ENCODE measurements around the gene PTOV1.

Gene PTOV1

GRCh38 chr19:49861107-49861506 is 10.1 kb downstream of the PTOV1 start:
- DNase-seq: no peak

GRCh38 chr19:49861541-49862378 is 10.8 kb downstream of the PTOV1 start:
- DNase-seq: no peak

- no peak for DNase-seq
These were observed 11.7 kb downstream of the PTOV1 start for GRCh38 chr19:49862391-49863253.

- DNase-seq: no peak
These were observed 12.4 kb downstream of the PTOV1 start for GRCh38 chr19:49863254-49863934.

- no peak for DNase-seq
These were observed 13.0 kb downstream of the PTOV1 start for GRCh38 chr19:49863935-49864320.

GRCh38 chr19:49864890-49865289 is 13.9 kb downstream of the PTOV1 start:
- no peak for DNase-seq

GRCh38 chr19:49866933-49867782 is 16.2 kb downstream of the PTOV1 start, which contains the start of gene PNKP:
Gene PNKP, minus strand, starts transcription at chr19:49867576. Its CDS starts 372 bp downstream, at chr19:49867204.
- peak; percentile 87 for DNase-seq

- no peak for DNase-seq
These were observed 18.1 kb downstream of the PTOV1 start for GRCh38 chr19:49869009-49869483.

GRCh38 chr19:49869484-49870308 is 18.7 kb downstream of the PTOV1 start:
- DNase-seq: peak; percentile 92

- DNase-seq: no peak
These were observed 19.4 kb downstream of the PTOV1 start for GRCh38 chr19:49870309-49870901.

- no peak for DNase-seq
These were observed 20.5 kb downstream of the PTOV1 start for GRCh38 chr19:49871349-49871985.

- DNase-seq: no peak
These were observed 21.5 kb downstream of the PTOV1 start for GRCh38 chr19:49872245-49873128.

GRCh38 chr19:49873129-49873521 is 22.2 kb downstream of the PTOV1 start:
- DNase-seq: no peak

- DNase-seq: no peak
These were observed 22.9 kb downstream of the PTOV1 start for GRCh38 chr19:49873834-49874233.

- DNase-seq: no peak
These were observed 23.7 kb downstream of the PTOV1 start for GRCh38 chr19:49874503-49875157.

- DNase-seq: no peak
These were observed 24.2 kb downstream of the PTOV1 start for GRCh38 chr19:49875177-49875576.

GRCh38 chr19:49875857-49876421 is 25.0 kb downstream of the PTOV1 start:
- peak; percentile 65 for DNase-seq

- DNase-seq: peak; percentile 97
These were observed 25.6 kb downstream of the PTOV1 start for GRCh38 chr19:49876422-49877019.
